PC-3 (cell line): ENCODE results near the gene RAB3GAP2. TPM values are rescaled to one million over a fixed set of nuclear protein-coding genes. Genes with fewer than 3 reads are reported as not detected.
"Not testable (repeated sequence)": the region's sequence is repeated elsewhere in the genome, so short reads cannot be mapped to it uniquely, and the experiment has no call there.

ENCODE experiments used
- ATAC-seq: fragments of 200-7000 bp; cut with Tn5 transposase; 2 replicates; pipeline ENCODE4 v1.9.1; 2020; ENCODE audit warnings: mild to moderate bottlenecking, moderate library complexity
- BruUV-seq: library from RNA; stranded (reverse); fragments of 400-500 nt; replicated peaks from 2 replicates; lab custom pipeline; 2021; lab: Mats Ljungman, UMichigan
- CTCF ChIA-PET: fragments of 300-600 bp; sonication (Branson Sonifier 250); formaldehyde crosslinking; loops from one replicate; lab custom pipeline; 2022; ENCODE audit warnings: antibody characterized with exemption; lab: Charles Lee
- POLR2A ChIA-PET: fragments of 300-600 bp; sonication (Branson Sonifier 250); formaldehyde crosslinking; loops from one replicate; lab custom pipeline; 2022; ENCODE audit warnings: antibody characterized with exemption; ENCODE audit not compliant: unreplicated experiment; lab: Charles Lee
- DNase-seq: peaks from one replicate; pipeline ENCODE4 v3.0.0-alpha.2; 2015
- H2AFZ ChIP-seq: fragments of 300-600 bp; sonication (generic); 2 replicates; pipeline ENCODE4 v1.6.0; 2016; ENCODE audit warnings: antibody characterized with exemption, low read length
- H3F3A ChIP-seq: fragments of 300-600 bp; sonication (generic); one replicate; pipeline ENCODE4 v1.6.0; 2017; ENCODE audit warnings: antibody characterized with exemption, low read length, control low read depth, mild to moderate bottlenecking; ENCODE audit not compliant: unreplicated experiment
- H3K27ac ChIP-seq: fragments of 300-600 bp; sonication (generic); 2 replicates; pipeline ENCODE4 v1.5.1; 2016; ENCODE audit warnings: mild to moderate bottlenecking, low read length
- H3K27me3 ChIP-seq: fragments of 300-600 bp; sonication (generic); 2 replicates; pipeline ENCODE4 v1.6.1; 2016; ENCODE audit warnings: low read length, mixed read lengths
- H3K36me3 ChIP-seq: fragments of 300-600 bp; sonication (generic); 2 replicates; pipeline ENCODE4 v1.6.1; 2016; ENCODE audit warnings: low read depth, mixed run types, low read length, mixed read lengths
- H3K4me1 ChIP-seq: fragments of 300-600 bp; sonication (generic); 2 replicates; pipeline ENCODE4 v1.5.1; 2016; ENCODE audit warnings: low read length; ENCODE audit not compliant: insufficient read depth
- H3K4me2 ChIP-seq: fragments of 300-600 bp; sonication (generic); 2 replicates; pipeline ENCODE4 v1.6.0; 2016; ENCODE audit warnings: low read length
- H3K4me3 ChIP-seq: fragments of 300-600 bp; sonication (generic); 2 replicates; pipeline ENCODE4 v1.5.1; 2016; ENCODE audit warnings: mild to moderate bottlenecking, low read length, mixed read lengths
- H3K79me2 ChIP-seq: fragments of 300-600 bp; sonication (generic); 2 replicates; pipeline ENCODE4 v1.6.1; 2017; ENCODE audit warnings: low read length, mixed read lengths
- H3K9ac ChIP-seq: fragments of 300-600 bp; sonication (generic); 2 replicates; pipeline ENCODE4 v1.6.0; 2016; ENCODE audit warnings: mild to moderate bottlenecking, low read length
- H3K9me2 ChIP-seq: fragments of 300-600 bp; sonication (generic); replicated peaks from 2 replicates; pipeline ENCODE4 v1.6.1; 2016; ENCODE audit warnings: mixed run types, low read length, mixed read lengths
- H3K9me3 ChIP-seq: fragments of 300-600 bp; sonication (generic); 2 replicates; pipeline ENCODE4 v1.6.1; 2016; ENCODE audit warnings: low read length, mixed read lengths
- H4K20me1 ChIP-seq: fragments of 300-600 bp; sonication (generic); 2 replicates; pipeline ENCODE4 v1.6.1; 2016; ENCODE audit warnings: low read length, mixed read lengths
- CTCF ChIP-seq: fragments of 300-600 bp; sonication (generic); conservative IDR thresholded peaks from 2 replicates; pipeline ENCODE4 v1.5.1; 2017; ENCODE audit warnings: antibody characterized with exemption, low read depth, mild to moderate bottlenecking, low read length
- EZH2 ChIP-seq: fragments of 300-600 bp; sonication (generic); IDR thresholded peaks from one replicate; pipeline ENCODE4 v1.6.1; 2017; ENCODE audit warnings: antibody characterized with exemption, mild to moderate bottlenecking, low read length; ENCODE audit not compliant: unreplicated experiment
- EZH2phosphoT487 ChIP-seq: fragments of 300-600 bp; sonication (generic); IDR thresholded peaks from 2 replicates; pipeline ENCODE4 v1.6.1; 2018; ENCODE audit warnings: mild to moderate bottlenecking, antibody characterized with exemption, low read length, borderline replicate concordance
- intact Hi-C: fragments of 100-400 bp; cut with micrococcal nuclease; formaldehyde crosslinking; loops from 2 replicates; pipeline ENCODE4 v1.9.0; 2023
- total RNA-seq: library from RNA; depleted of rRNA; stranded (reverse); fragments of >200 nt; gene quantifications from 2 replicates; pipeline ENCODE4 v1.2.3, GENCODE V29; 2014

Gene RAB3GAP2
- total RNA-seq, 1 experiment from 2014 or later: 16.7 TPM

- ChIA-PET POLR2A (no interaction called here), CTCF (no interaction called here)
- no peaks in the 10 kb centered on the region for H3K36me3 ChIP-seq
- no peak for ATAC-seq
- BruUV-seq: no TSS peak
- H4K20me1 ChIP-seq: no peaks in the 10 kb centered on the region
- no peak overlapping the region for H3K9ac ChIP-seq
- no peak overlapping the region for H2AFZ ChIP-seq
- no peak overlapping the region for H3K27ac ChIP-seq
- H3K4me1 ChIP-seq: no peaks in the 10 kb centered on the region
- no peaks in the 10 kb centered on the region for H3F3A ChIP-seq
- no peak for DNase-seq
- no peak overlapping the region for H3K4me2 ChIP-seq
- TF ChIP-seq EZH2: no peak
- TF ChIP-seq EZH2phosphoT487: no peak
- TF ChIP-seq CTCF: no peak
- peaks cover 18% of the 10 kb centered on the region; the same call in 1 of the 2 replicates for H3K27me3 ChIP-seq
- no peaks in the 10 kb centered on the region for H3K9me2 ChIP-seq
- intact Hi-C loops: no loop called here
- H3K9me3 ChIP-seq: no peaks in the 10 kb centered on the region
- no peak overlapping the region for H3K4me3 ChIP-seq
- H3K79me2 ChIP-seq: no peaks in the 10 kb centered on the region
Measured at GRCh38 chr1:220316305-220316704, 44.1 kb upstream of the RAB3GAP2 start.

- Histone ChIP-seq H3K9ac (no peak overlapping the region), H3K9me3 (no peaks in the 10 kb centered on the region), H3K9me2 (no peaks in the 10 kb centered on the region), H2AFZ (no peak overlapping the region), H3K36me3 (no peaks in the 10 kb centered on the region), H3K4me2 (no peak overlapping the region), H3K4me3 (no peak overlapping the region), H3K27me3 (peaks cover 18% of the 10 kb centered on the region; the same call in 1 of the 2 replicates), H3F3A (no peaks in the 10 kb centered on the region), H3K4me1 (no peaks in the 10 kb centered on the region), H4K20me1 (no peaks in the 10 kb centered on the region), H3K79me2 (no peaks in the 10 kb centered on the region), H3K27ac (no peak overlapping the region)
- DNase-seq (no peak), ATAC-seq (no peak)
- TF ChIP-seq EZH2: no peak
- no peak for TF ChIP-seq CTCF
- TF ChIP-seq EZH2phosphoT487: no peak
- BruUV-seq: no TSS peak
- intact Hi-C loops: no loop called here
- CTCF ChIA-PET: no interaction called here
- POLR2A ChIA-PET: no interaction called here
Measured at GRCh38 chr1:220315070-220315839, 43.0 kb upstream of the RAB3GAP2 start.

GRCh38 chr1:220313576-220313975, 41.3 kb upstream of the RAB3GAP2 start:
- H3K4me1 ChIP-seq: no peaks in the 10 kb centered on the region
- H3K4me2 ChIP-seq: no peak overlapping the region
- no peak for TF ChIP-seq CTCF
- ATAC-seq (no peak), DNase-seq (no peak)
- intact Hi-C loops: no loop called here
- H3K79me2 ChIP-seq: no peaks in the 10 kb centered on the region
- H3F3A ChIP-seq: no peaks in the 10 kb centered on the region
- no peaks in the 10 kb centered on the region for H3K36me3 ChIP-seq
- no peaks in the 10 kb centered on the region for H4K20me1 ChIP-seq
- H3K27ac ChIP-seq: no peak overlapping the region
- no peak overlapping the region for H3K9ac ChIP-seq
- H3K4me3 ChIP-seq: no peak overlapping the region
- peaks cover 15% of the 10 kb centered on the region; the same call in 1 of the 2 replicates for H3K27me3 ChIP-seq
- BruUV-seq: no TSS peak
- no peaks in the 10 kb centered on the region for H3K9me3 ChIP-seq
- ChIA-PET POLR2A (no interaction called here), CTCF (no interaction called here)
- no peak overlapping the region for H2AFZ ChIP-seq
- no peaks in the 10 kb centered on the region for H3K9me2 ChIP-seq

GRCh38 chr1:220310147-220310546, 37.9 kb upstream of the RAB3GAP2 start:
- intact Hi-C loops, H3K9ac ChIP-seq, CTCF ChIA-PET, H3F3A ChIP-seq, H3K4me2 ChIP-seq, H3K9me2 ChIP-seq, H4K20me1 ChIP-seq, H3K27me3 ChIP-seq, POLR2A ChIA-PET, ATAC-seq, H3K36me3 ChIP-seq, BruUV-seq, H3K4me3 ChIP-seq, H3K4me1 ChIP-seq, H3K27ac ChIP-seq, DNase-seq, H2AFZ ChIP-seq, H3K79me2 ChIP-seq, H3K9me3 ChIP-seq: not testable (repeated sequence)
